Heart left ventricle (tissue), 16 donors: ENCODE measurements around the gene DPY19L3. TPM values are rescaled to one million over a fixed set of nuclear protein-coding genes. Genes with fewer than 3 reads are reported as not detected.
"Not testable (repeated sequence)": the region's sequence is repeated elsewhere in the genome, so short reads cannot be mapped to it uniquely, and the experiment has no call there.

ENCODE experiments used
- ATAC-seq, 4 donors: fragments of 200-7000 bp; cut with Tn5 transposase; one replicate each; pipeline ENCODE4 v1.9.1; 2020 to 2022; ENCODE audit warnings: moderate library complexity in 4 of 4, mild to moderate bottlenecking in 3 of 4, moderate number of reproducible peaks in 1 of 4
- DNase-seq, 5 donors: peaks; one replicate each; pipeline ENCODE4 v3.0.0-alpha.2; 2020
- H3K27ac ChIP-seq, 12 donors: fragments of 200-600 bp; sonication (generic) in 4 of 12; one replicate each; pipeline versions ENCODE4 v1.5.0 to v1.8.0; 2016 to 2022; ENCODE audit warnings: mild to moderate bottlenecking in 2 of 12
- H3K27me3 ChIP-seq, 9 donors: fragments of 200-600 bp; sonication (generic) in 2 of 9; one replicate each; pipeline versions ENCODE4 v1.5.1 to v1.8.0; 2016 to 2022; ENCODE audit warnings: mild to moderate bottlenecking in 3 of 9
- H3K36me3 ChIP-seq, 9 donors: fragments of 200-600 bp; sonication (generic) in 2 of 9; one replicate each; pipeline versions ENCODE4 v1.5.0 to v1.8.0; 2018 to 2022; ENCODE audit warnings: mild to moderate bottlenecking in 2 of 9
- H3K4me1 ChIP-seq, 12 donors: fragments of 200-600 bp; sonication (generic) in 4 of 12; one replicate each; pipeline versions ENCODE4 v1.5.0 to v1.8.0; 2016 to 2022; ENCODE audit warnings: mild to moderate bottlenecking in 3 of 12
- H3K4me3 ChIP-seq, 12 donors: fragments of 200-600 bp; sonication (generic) in 4 of 12; one replicate each; pipeline versions ENCODE4 v1.5.0 to v1.8.0; 2017 to 2022; ENCODE audit warnings: mild to moderate bottlenecking in 9 of 12, moderate library complexity in 4 of 12
- H3K9me3 ChIP-seq, 12 donors: fragments of 200-600 bp; sonication (generic) in 4 of 12; one replicate each; pipeline versions ENCODE4 v1.5.0 to v1.8.0; 2016 to 2022; ENCODE audit warnings: mild to moderate bottlenecking in 1 of 12
- CTCF ChIP-seq, 12 donors: fragments of 200-600 bp; sonication (generic) in 4 of 12; IDR thresholded peaks; one replicate each; pipeline versions ENCODE4 v1.5.0 to v1.8.0; 2018 to 2022; ENCODE audit warnings: antibody characterized with exemption in 12 of 12, mild to moderate bottlenecking in 5 of 12
- POLR2A ChIP-seq, 2 donors: fragments of 450-650 bp; IDR thresholded peaks; one replicate each; pipeline ENCODE4 v1.6.1; 2017; ENCODE audit warnings: antibody characterized with exemption in 2 of 2, mild to moderate bottlenecking in 2 of 2, moderate library complexity in 2 of 2
- WGBS, 4 donors: extraction: QIAGEN DNeasy Blood & Tissue Kit in 2 of 4; methylation state at CpG; one replicate each; pipeline versions ENCODE4 v1.1.5 to v1.1.7; 2013 to 2018; 5-methylcytosine and 5-hydroxymethylcytosine counted together
- intact Hi-C, 10 donors: fragments of 100-400 bp; cut with DNase I; formaldehyde crosslinking; loops; one replicate each; pipeline versions ENCODE4 v1.11.1 to v1.14.2; 2022
- polyA plus RNA-seq, 2 donors: library from polyadenylated mRNA; stranded (reverse); fragments of 200-250 nt; gene quantifications; one replicate each; pipeline ENCODE4 v1.2.3, GENCODE V29; 2013
- total RNA-seq, 9 donors: library from RNA; depleted of rRNA in 2 of 9; stranded (reverse); fragments of >200 nt in 2 of 9; fragmentation: NEBNext Ultra II Directional in 3 of 9; extraction: Animal tissue kit (Norgen Biotek cat#: 25700) in 3 of 9; gene quantifications; one replicate each; pipeline versions ENCODE4 v1.1.0 to v1.2.4, GENCODE V29; 2016 to 2023
- donor health status: ischemic (EF 13 %, LVEDD 7.1; RV severe dilation, severe dysfunction).
- donor health status: healthy with polysubstance abuse.
- donor health status: DM: no; HTN: yes; CAD: no.
- donor health status: DM: no; HTN: no; CAD: no.
- donor health status: ischemic (EF 25% LVEDD 6.9; RV normal size, moderate dysfunction).
- donor health status: ischemic (EF 25% LVEDD 5.7; RV mildly dilated, moderate dysfunction).
- donor health status: healthy.
- donor health status: DM: yes; HTN: yes; CAD: no.
- donor health status: ischemic (EF 35%, LVEDD 5.7; RV mildly dilated, moderate dysfunction).
- donor health status: nonischemic (EF 11% LVEDD 7.7; RV severe dilation, severe dysfunction).
- donor health status: DM: yes; HTN: yes; CAD: no.
- donor health status: PGD.
- donor health status: ischemic (EF 29% LVEDD 5.4; RV normal size, mild dysfunction).
- donor health status: nonischemic (EF 23%, LVEDD 6.1; RV moderate dilation, normal function).

The DPY19L3 gene
- total and polyA plus RNA-seq, 11 donors: 1.5 to 15.2 (median 5.3) TPM

GRCh38 chr19:32442650-32443049 is 37.1 kb downstream of the DPY19L3 start:
- DNase-seq (no peak), ATAC-seq (no peak)
- Histone ChIP-seq H3K4me3 (no peak overlapping the region), H3K36me3 (peaks cover 0 to 42% (median 29%) of the 10 kb centered on the region in 9 donors), H3K4me1 (no peaks in the 10 kb centered on the region), H3K27ac (no peak overlapping the region), H3K9me3 (no peaks in the 10 kb centered on the region), H3K27me3 (no peaks in the 10 kb centered on the region)
- TF ChIP-seq POLR2A (IDR thresholded peaks at IDR 0.05) (no peak), CTCF (IDR thresholded peaks at IDR 0.05) (no peak)
- intact Hi-C loops: no loop called here
- WGBS, 4 donors: 93 to 100% (median 99%) methylated on average over 1 of the region's 1 CpG

GRCh38 chr19:32447534-32447933 is 42.0 kb downstream of the DPY19L3 start:
- H3K4me3 ChIP-seq, H3K9me3 ChIP-seq, DNase-seq, H3K4me1 ChIP-seq, intact Hi-C loops, H3K27ac ChIP-seq, ATAC-seq, H3K27me3 ChIP-seq: not testable (repeated sequence)
- peaks cover 0 to 23% (median 4%) of the 10 kb centered on the region in 9 donors for H3K36me3 ChIP-seq
- 97 to 99% (median 98%) methylated on average over 5 of the region's 5 CpGs for WGBS, 4 donors

GRCh38 chr19:32448026-32448425 is 42.5 kb downstream of the DPY19L3 start:
- WGBS, 4 donors: 94 to 97% (median 97%) methylated on average over 8 of the region's 8 CpGs
- H3K27me3 ChIP-seq: no peaks in the 10 kb centered on the region
- H3K36me3 ChIP-seq: peaks cover 0 to 20% (median 3%) of the 10 kb centered on the region in 9 donors
- no peak for TF ChIP-seq POLR2A (IDR thresholded peaks at IDR 0.05)
- TF ChIP-seq CTCF (IDR thresholded peaks at IDR 0.05): no peak
- ATAC-seq (no peak), DNase-seq (no peak)
- H3K9me3 ChIP-seq: no peaks in the 10 kb centered on the region
- intact Hi-C loops: no loop called here
- no peak overlapping the region for H3K27ac ChIP-seq
- H3K4me3 ChIP-seq: no peak overlapping the region
- no peaks in the 10 kb centered on the region for H3K4me1 ChIP-seq

GRCh38 chr19:32450217-32450616 is 44.6 kb downstream of the DPY19L3 start:
- Histone ChIP-seq H3K9me3 (no peaks in the 10 kb centered on the region), H3K27me3 (no peaks in the 10 kb centered on the region), H3K36me3 (peaks cover 0 to 32% (median 5%) of the 10 kb centered on the region in 9 donors), H3K27ac (no peak overlapping the region), H3K4me3 (no peak overlapping the region), H3K4me1 (no peaks in the 10 kb centered on the region)
- TF ChIP-seq POLR2A (IDR thresholded peaks at IDR 0.05): no peak
- TF ChIP-seq CTCF (IDR thresholded peaks at IDR 0.05): no peak
- ATAC-seq (no peak), DNase-seq (no peak)
- 95 to 98% (median 97%) methylated on average over 4 of the region's 4 CpGs for WGBS, 4 donors
- intact Hi-C loops: no loop called here

GRCh38 chr19:32453736-32454135 is 48.2 kb downstream of the DPY19L3 start:
- Histone ChIP-seq H3K4me1 (peaks cover 0 to 12% (median 0%) of the 10 kb centered on the region in 12 donors), H3K9me3 (no peaks in the 10 kb centered on the region), H3K36me3 (peaks cover 0 to 53% (median 16%) of the 10 kb centered on the region in 9 donors), H3K27ac (no peak overlapping the region), H3K27me3 (no peaks in the 10 kb centered on the region), H3K4me3 (no peak overlapping the region)
- WGBS, 4 donors: 90 to 94% (median 91%) methylated on average over 2 of the region's 2 CpGs
- intact Hi-C loops: no loop called here
- DNase-seq (no peak), ATAC-seq (no peak)
- TF ChIP-seq POLR2A (IDR thresholded peaks at IDR 0.05) (no peak), CTCF (IDR thresholded peaks at IDR 0.05) (no peak)
